ENCODE measurements around the gene QPCTL.

QPCTL gene

DNA sequence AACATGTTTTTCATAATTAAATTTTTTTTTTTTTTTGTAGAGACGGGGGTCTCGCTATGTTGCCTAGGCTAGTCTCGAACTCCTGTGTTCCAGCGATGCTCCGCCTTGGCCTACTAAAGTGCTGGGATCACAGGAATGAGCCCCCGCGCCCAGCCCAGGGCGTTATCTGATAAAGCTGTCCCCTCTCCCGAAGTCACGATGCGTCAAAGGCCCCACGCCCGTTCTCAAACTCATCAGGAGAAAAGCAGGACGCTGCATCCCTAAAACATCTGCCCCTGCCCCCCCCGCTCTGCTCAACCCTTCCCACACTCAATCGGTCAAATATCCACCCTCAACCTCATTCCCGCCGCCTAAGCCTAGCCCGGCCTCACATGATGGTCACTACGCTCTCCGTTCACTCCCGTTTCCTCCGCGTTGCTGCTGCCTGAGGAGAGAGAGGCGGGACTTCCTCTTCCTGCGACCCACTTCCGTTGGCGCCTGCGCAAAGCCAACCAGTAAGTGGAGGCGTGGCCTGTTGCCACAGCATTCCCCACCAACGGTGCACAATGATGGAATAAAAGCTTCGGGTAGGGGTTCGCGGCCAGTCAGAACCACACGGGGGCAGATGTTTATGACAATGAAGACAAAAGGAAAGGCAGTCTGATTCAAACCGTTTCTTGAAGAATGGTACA is 815 bp upstream of the QPCTL start, which contains the start of gene SNRPD2:
Gene SNRPD2, minus strand, starts transcription at position 438 of the 671 bp plus-strand sequence. Its CDS starts 65 bp downstream, at position 373.
- peak; percentile 94 for DNase-seq (ENCODE audit: low spot score)
- H3K27ac Mint-ChIP-seq, result peak within 1 kb of the TSS; percentile 99
- peak within 1 kb of the TSS; percentile 94 for H3K4me3 Mint-ChIP-seq
- H3K27me3 Mint-ChIP-seq (ENCODE audit: low read depth), result no peaks in the 10 kb centered on the region
- peaks cover 18% of the 10 kb centered on the region for H3K4me1 Mint-ChIP-seq (ENCODE audit: low read depth)
- no peaks in the 10 kb centered on the region for H3K9me3 Mint-ChIP-seq
- H3K36me3 Mint-ChIP-seq (ENCODE audit: low read depth), result peaks cover 34% of the 10 kb centered on the region

- peak; percentile 73 for DNase-seq (ENCODE audit: low spot score)
- Mint-ChIP-seq H3K4me3 (peak overlapping the region; percentile 94), H3K27ac (peak overlapping the region; percentile 99), H3K36me3 (ENCODE audit: low read depth) (peaks cover 28% of the 10 kb centered on the region), H3K9me3 (no peaks in the 10 kb centered on the region), H3K4me1 (ENCODE audit: low read depth) (peaks cover 20% of the 10 kb centered on the region), H3K27me3 (ENCODE audit: low read depth) (no peaks in the 10 kb centered on the region)
Observed at GRCh38 chr19:45693106-45693788, 781 bp downstream of the QPCTL start.

GRCh38 chr19:45701676-45702075 is 9.2 kb downstream of the QPCTL start:
- Mint-ChIP-seq H3K27ac (no peak overlapping the region), H3K4me3 (no peak overlapping the region), H3K4me1 (ENCODE audit: low read depth) (peaks cover 2% of the 10 kb centered on the region), H3K36me3 (ENCODE audit: low read depth) (peaks cover 15% of the 10 kb centered on the region), H3K9me3 (no peaks in the 10 kb centered on the region), H3K27me3 (ENCODE audit: low read depth) (no peaks in the 10 kb centered on the region)
- DNase-seq (ENCODE audit: low spot score), result no peak

DNA sequence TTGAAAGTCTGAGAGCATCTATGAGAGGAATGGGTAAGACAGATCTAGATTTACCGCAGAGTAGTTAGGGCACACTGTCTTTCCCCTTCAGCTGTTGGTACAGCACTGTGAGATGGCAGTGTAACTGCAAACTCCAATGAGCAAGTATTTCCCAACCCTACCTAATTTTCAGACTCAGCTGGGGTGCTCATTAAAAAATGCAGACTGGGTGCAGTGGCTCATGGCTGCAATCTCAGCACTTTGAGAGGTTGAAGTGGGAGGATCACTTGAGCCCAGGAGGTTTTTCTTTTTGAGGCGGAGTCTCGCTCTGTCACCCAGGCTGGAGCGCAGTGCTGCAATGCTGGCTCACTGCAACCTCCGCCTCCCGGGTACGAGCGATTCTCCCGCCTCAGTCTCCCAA is 12.6 kb downstream of the QPCTL start:
- no peak for DNase-seq (ENCODE audit: low spot score)
- H3K27ac Mint-ChIP-seq, result no peak overlapping the region
- no peaks in the 10 kb centered on the region for H3K27me3 Mint-ChIP-seq (ENCODE audit: low read depth)
- H3K4me3 Mint-ChIP-seq, result no peak overlapping the region
- peaks cover 1% of the 10 kb centered on the region for H3K4me1 Mint-ChIP-seq (ENCODE audit: low read depth)
- H3K9me3 Mint-ChIP-seq, result no peaks in the 10 kb centered on the region
- H3K36me3 Mint-ChIP-seq (ENCODE audit: low read depth), result peaks cover 17% of the 10 kb centered on the region

GRCh38 chr19:45705710-45706415 is 13.4 kb downstream of the QPCTL start:
- Mint-ChIP-seq H3K27me3 (ENCODE audit: low read depth) (no peaks in the 10 kb centered on the region), H3K27ac (no peak overlapping the region), H3K4me1 (ENCODE audit: low read depth) (peaks cover 4% of the 10 kb centered on the region), H3K4me3 (no peak overlapping the region), H3K9me3 (no peaks in the 10 kb centered on the region), H3K36me3 (ENCODE audit: low read depth) (peaks cover 23% of the 10 kb centered on the region)
- no peak for DNase-seq (ENCODE audit: low spot score)

DNA sequence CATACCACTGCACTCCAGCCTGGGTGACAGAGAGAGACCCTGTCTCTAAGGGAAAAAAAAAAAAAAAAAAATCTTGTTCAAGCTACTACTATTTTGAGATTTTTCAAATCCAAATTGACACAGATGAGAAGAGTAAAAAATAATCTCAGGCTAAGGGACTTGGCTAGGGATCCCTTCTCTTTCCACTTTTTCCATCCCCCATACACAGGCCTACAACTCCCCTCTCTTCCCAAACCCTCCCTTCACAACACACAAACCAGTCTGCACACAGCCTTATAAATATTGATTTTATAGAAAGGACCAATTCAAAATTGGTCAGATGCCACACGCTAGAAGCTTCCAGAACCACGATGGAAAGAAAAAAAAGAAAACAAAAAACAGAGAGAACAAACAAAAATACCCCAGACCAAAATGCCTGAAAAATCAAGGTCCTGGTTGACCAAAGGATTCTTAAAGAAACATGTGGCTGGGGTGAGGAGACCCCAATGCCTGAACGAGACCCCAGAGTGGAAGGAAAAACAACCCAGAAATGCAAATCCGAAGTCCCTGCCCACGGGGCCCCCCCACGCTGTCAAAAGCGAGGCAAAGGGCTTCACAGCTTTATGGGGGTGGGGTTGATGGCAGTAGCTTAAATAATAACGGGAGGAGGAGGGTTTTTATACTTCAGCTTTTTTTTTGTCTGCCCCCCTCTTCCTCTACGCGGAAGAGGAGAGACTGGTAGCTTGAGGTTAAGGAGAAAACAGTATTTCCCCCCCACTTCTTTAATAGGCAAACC is 18.1 kb downstream of the QPCTL start:
- Mint-ChIP-seq H3K4me3 (no peak overlapping the region), H3K27me3 (ENCODE audit: low read depth) (no peaks in the 10 kb centered on the region), H3K36me3 (ENCODE audit: low read depth) (peaks cover 18% of the 10 kb centered on the region), H3K9me3 (no peaks in the 10 kb centered on the region), H3K27ac (no peak overlapping the region), H3K4me1 (ENCODE audit: low read depth) (peaks cover 9% of the 10 kb centered on the region)
- no peak for DNase-seq (ENCODE audit: low spot score)

DNA sequence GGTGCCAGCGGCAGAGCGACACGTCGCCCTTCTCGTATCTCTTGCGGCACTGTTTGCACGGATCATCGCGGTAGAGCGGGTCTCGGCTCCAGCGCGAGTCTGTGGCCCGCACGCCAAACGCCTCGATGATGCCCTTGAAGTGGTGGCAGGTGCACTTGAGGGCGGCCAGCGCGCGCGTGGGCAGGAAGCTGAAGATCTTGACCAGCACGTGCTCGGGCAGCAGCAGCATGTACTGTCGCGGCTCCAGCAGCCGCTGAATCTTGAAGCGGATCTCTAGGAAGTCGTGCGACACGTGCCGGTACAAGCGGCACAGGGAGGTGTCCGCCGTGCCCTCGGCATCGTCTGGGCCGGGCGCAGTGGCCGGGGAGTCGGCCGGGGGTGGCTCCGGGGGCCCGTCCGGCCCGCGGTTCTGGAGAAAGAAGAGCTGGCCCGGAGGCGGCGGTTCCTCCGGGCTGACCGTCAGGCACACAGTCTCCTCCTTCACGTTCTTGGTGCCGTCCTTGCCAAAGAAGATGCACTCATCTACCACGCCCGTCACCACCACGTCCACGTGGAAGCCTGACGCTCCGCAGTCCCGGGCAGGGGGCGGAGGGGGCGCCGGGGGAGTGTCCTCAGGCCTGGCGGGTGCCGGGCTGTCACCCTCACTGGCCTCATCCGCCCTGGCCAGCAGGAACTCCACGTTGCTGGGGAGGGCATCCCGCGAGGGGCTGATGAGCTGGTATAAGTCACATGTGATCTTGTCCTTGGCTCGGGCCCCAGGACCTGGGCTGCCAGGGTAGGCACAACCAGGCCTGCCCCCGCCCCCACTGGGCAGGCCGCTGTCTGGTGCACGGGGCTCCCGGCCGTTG is 19.6 kb downstream of the QPCTL start:
- no peak overlapping the region for H3K27ac Mint-ChIP-seq
- no peak overlapping the region for H3K4me3 Mint-ChIP-seq
- no peaks in the 10 kb centered on the region for H3K9me3 Mint-ChIP-seq
- H3K27me3 Mint-ChIP-seq (ENCODE audit: low read depth), result no peaks in the 10 kb centered on the region
- H3K4me1 Mint-ChIP-seq (ENCODE audit: low read depth), result peaks cover 20% of the 10 kb centered on the region
- H3K36me3 Mint-ChIP-seq (ENCODE audit: low read depth), result peaks cover 21% of the 10 kb centered on the region
- no peak for DNase-seq (ENCODE audit: low spot score)

DNA sequence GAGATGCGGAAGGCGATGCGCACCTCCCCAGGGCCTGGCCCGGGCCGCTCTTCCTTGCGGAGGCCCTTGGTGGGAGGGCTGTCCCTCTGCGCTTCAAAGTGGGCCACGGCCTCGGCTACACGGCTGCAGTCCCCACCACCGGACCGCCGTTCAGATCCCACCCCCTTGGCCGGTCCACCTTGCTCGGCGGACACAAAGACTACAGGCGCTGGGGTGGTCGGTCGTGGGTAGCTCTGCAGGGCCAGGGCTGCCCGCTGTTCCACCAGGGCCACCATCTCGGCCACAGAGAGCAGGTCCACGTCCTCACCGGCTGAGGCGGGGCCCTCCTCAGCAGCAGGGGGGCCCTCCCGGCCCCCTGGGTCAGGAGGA is 20.2 kb downstream of the QPCTL start:
- no peak for DNase-seq (ENCODE audit: low spot score)
- H3K36me3 Mint-ChIP-seq (ENCODE audit: low read depth), result peaks cover 23% of the 10 kb centered on the region
- H3K27ac Mint-ChIP-seq, result no peak overlapping the region
- no peak overlapping the region for H3K4me3 Mint-ChIP-seq
- H3K9me3 Mint-ChIP-seq, result no peaks in the 10 kb centered on the region
- H3K27me3 Mint-ChIP-seq (ENCODE audit: low read depth), result no peaks in the 10 kb centered on the region
- peaks cover 25% of the 10 kb centered on the region for H3K4me1 Mint-ChIP-seq (ENCODE audit: low read depth)

GRCh38 chr19:45713141-45713540 is 20.7 kb downstream of the QPCTL start:
- Mint-ChIP-seq H3K27ac (no peak overlapping the region), H3K4me1 (ENCODE audit: low read depth) (peaks cover 29% of the 10 kb centered on the region), H3K9me3 (no peaks in the 10 kb centered on the region), H3K36me3 (ENCODE audit: low read depth) (peaks cover 23% of the 10 kb centered on the region), H3K27me3 (ENCODE audit: low read depth) (no peaks in the 10 kb centered on the region), H3K4me3 (no peak overlapping the region)
- DNase-seq (ENCODE audit: low spot score), result no peak

GRCh38 chr19:45715139-45715538 is 22.7 kb downstream of the QPCTL start:
- Mint-ChIP-seq H3K27me3 (ENCODE audit: low read depth) (no peaks in the 10 kb centered on the region), H3K9me3 (no peaks in the 10 kb centered on the region), H3K27ac (no peak overlapping the region), H3K4me1 (ENCODE audit: low read depth) (peaks cover 38% of the 10 kb centered on the region), H3K36me3 (ENCODE audit: low read depth) (peaks cover 33% of the 10 kb centered on the region), H3K4me3 (peak overlapping the region; percentile 94)
- no peak for DNase-seq (ENCODE audit: low spot score)

- Mint-ChIP-seq H3K27me3 (ENCODE audit: low read depth) (no peaks in the 10 kb centered on the region), H3K27ac (peak overlapping the region; percentile 97), H3K4me3 (peak overlapping the region; percentile 94), H3K9me3 (no peaks in the 10 kb centered on the region), H3K4me1 (ENCODE audit: low read depth) (peaks cover 36% of the 10 kb centered on the region), H3K36me3 (ENCODE audit: low read depth) (peaks cover 32% of the 10 kb centered on the region)
- DNase-seq (ENCODE audit: low spot score), result no peak
Observed at GRCh38 chr19:45716359-45717130, 24.1 kb downstream of the QPCTL start.

- DNase-seq (ENCODE audit: low spot score), result peak; percentile 99
- Mint-ChIP-seq H3K36me3 (ENCODE audit: low read depth) (peaks cover 36% of the 10 kb centered on the region), H3K9me3 (no peaks in the 10 kb centered on the region), H3K27me3 (ENCODE audit: low read depth) (no peaks in the 10 kb centered on the region), H3K4me3 (peak overlapping the region; percentile 94), H3K27ac (peak overlapping the region; percentile 97), H3K4me1 (ENCODE audit: low read depth) (peaks cover 36% of the 10 kb centered on the region)
Observed at GRCh38 chr19:45717131-45717982, 24.9 kb downstream of the QPCTL start.

All from T-helper 2 cell treated with Interferon-gamma antibody and Interleukin-4, amounts not matched to agents 5 μg/mL and 100 μg/mL, for 36 hours (primary cell).